HG03442 (cell line): ENCODE results near the gene CCDC188.
"Not testable (repeated sequence)": the region's sequence is repeated elsewhere in the genome, so short reads cannot be mapped to it uniquely, and the experiment has no call there.

Experiments used
- ATAC-seq: cut with Tn5 transposase; IDR thresholded peaks from one replicate; pipeline ENCODE4 v1.9.1; 2021; ENCODE audit warnings: mild to moderate bottlenecking, moderate library complexity; ENCODE audit not compliant: unreplicated experiment

CCDC188 gene

GRCh38 chr22:20171288-20172140, 20.7 kb upstream of the CCDC188 start:
- no peak for ATAC-seq

DNA sequence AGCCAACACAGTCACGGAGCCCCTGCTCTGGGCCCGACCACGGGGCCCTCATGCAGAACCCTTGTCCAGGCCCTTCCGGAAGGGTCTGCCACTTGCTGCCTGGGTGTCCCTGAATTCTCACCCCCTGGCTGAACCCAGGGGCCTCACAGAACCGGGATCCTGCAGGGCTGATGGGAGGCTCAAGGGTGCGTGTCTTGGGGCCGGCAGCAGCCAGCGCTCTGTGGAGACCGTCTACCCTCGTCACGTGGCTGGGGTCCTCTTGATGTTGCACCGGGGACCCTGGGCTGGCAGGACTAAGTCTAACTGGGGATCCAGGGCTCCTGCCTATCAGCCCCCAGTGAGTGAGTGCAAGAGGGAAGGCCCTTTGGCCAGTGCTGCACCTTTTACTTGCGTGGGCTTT, 19.3 kb upstream of the CCDC188 start:
- ATAC-seq: no peak

DNA sequence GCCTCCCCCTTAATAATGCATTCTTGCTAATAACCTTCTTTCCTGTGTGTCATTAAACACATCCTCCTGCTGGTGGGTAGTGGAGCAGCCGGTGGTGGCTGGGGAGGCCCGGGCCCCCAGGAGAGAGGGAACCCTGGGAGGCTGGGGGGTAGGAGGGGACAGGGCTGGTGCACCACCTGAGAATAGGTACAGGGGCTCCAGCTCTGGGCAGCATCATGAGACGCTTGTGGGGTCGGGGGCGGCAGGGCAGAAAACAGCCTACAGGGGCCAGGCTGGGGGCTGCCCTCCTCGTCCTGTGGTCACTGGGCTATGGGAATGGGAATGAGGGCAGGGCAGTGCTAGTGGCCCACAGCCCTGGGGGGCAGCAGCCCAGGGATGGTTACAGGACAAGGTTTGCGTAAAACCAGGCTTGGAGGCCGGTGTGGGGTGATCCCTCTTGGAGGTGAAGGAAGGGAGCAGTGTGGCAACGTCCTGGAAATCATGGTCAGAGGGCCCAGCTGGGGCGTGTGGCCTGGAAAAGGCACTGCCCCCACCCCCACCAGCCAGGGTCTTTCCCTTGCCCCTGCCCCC, 18.5 kb upstream of the CCDC188 start:
- ATAC-seq: no peak

DNA sequence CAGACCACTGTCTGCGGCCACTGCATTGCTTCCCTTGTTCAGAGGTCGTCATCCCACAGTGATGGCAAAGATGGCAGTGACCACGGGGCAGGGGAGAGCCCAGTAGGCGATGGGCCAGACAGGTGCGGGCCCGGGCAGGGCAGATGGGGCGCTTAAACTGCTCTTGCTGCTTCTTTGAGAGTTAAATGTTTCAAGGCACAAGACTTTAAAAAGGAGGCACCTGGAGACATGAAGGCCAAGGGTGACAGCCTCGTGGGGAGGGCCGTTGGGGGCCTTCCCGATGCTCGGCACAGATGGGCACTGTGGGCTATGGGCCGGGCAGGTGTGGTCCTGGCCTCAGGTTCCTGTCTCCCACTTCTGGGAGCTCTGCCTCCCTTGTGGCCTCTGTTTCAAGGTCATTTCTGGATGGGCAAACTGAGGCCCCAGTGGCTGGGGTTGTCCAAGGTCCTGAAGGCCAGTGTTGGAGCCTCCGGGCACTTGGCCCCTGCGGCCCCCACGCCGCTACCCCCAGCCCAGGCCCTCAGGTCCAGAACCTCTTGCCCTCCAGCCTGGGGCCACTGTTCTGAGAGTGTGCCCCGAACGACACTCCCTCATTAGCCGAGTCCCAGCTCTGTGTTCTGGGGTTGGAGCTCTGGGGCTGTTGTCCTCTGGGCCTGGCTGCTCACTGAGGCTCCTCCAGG, 16.9 kb upstream of the CCDC188 start:
- no peak for ATAC-seq

DNA sequence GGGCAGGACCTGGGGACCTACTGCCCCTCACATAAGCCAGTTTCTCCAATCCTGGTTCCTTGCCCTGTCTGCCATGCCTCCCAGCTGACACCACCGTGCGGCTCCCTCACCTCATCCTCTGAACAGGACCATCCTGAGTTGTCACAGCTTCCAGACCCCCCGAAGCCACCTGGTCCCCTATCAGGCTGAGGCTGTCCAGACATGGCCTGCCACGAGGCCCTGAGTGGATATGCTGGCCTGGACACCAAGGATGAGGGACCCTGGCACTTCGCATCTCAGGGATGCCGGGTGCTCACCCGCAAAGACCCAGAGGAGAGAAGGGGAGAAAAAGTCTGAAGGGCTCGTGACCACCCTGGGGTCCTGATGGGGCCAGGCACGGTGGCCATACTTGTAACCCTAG, 15.8 kb upstream of the CCDC188 start:
- ATAC-seq: no peak

GRCh38 chr22:20165913-20166312, 15.1 kb upstream of the CCDC188 start:
- ATAC-seq: no peak

DNA sequence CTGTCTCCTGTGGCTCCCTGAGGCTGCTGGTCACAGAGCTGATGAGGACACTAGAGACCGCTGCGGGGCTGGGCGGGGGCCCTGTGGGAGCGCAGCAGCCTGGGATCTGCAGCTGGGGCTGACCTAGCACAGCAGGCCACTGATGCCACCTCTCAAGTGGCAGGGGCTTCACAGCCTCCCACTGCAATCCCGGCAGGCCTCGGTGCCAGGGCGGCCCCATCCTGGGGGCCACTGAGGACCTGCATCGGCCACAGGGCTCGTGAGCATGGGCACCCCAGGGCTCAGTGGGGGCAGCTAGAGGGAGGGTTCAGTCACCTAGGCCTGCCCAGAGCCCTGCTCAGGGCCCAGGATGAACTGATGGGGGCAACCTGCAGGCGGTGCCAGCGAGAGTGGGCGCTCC, 14.6 kb upstream of the CCDC188 start:
- no peak for ATAC-seq

DNA sequence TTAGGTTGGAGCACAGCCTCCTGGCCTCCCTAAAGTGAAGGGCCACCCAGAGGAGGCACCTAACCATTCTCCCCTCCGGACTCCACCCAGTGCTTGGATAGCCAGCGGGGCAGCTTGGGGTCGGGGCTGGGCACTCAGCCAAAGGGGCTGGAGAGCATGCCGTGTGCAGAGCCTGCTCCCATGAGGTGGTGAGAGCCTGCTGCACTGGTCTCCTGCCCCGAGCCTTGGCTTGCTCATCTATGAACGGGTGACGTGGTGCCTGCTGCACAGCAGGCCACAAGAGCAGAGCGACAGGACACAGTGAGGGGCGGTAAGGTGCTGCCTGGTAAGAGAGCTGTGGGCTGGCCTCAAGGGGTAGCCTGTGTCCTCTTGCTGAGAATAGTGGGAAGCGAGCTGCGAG, 14.0 kb upstream of the CCDC188 start:
- no peak for ATAC-seq

GRCh38 chr22:20160041-20160440, 9.2 kb upstream of the CCDC188 start:
- no peak for ATAC-seq

DNA sequence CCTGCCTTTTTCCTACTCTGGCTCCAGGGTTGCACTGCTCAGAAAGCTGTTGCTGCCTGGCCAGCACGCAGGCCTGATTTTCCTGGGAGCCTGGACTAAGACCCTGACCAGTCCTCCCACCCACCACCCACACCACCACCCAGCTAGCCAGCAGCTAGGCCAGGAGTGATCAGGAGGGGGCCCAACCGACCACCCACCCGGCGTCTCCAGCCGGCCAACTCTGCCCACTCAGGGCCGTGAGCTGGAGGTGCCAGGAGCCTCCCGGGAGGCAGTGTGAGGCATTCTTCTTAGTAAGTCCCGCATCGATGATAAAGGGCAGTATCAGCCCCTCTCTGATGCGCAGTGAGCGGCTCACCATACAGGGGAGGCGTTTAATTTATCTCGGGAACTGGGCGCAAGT, 8.7 kb upstream of the CCDC188 start:
- ATAC-seq: not testable (repeated sequence)

- no peak for ATAC-seq
Observed at GRCh38 chr22:20159076-20159475, 8.2 kb upstream of the CCDC188 start.

DNA sequence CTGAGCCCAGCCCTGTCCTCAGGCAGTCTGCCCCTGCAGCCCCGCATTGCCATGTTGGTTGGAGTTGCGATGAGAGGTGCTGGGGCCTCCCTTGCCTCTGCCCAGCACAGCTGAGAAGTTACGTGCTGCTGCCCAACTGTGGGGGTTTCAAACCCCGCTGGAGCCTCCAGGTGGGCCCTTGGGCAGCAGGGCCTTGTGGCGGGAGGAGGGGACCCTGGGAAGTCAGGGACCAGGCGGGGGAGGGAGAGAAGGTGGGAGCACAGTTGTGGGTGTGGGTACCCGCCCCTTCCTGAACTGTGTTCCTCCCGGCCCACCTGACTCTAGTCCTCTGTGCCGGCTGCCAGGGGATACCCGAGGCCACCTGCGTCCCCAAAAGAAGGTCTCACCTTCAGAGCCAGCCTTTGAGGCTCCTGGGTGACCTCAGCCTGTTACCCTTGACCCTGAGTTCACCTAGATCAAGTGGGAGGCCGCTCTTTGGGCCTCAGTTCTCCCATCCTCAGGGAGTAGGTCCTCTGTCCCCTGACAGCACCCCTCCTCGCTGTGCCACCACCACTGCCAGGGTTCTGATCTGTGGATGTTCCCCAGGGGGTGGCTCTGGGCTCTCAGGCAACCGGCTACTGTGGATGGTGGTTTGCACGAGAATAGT, 7.7 kb upstream of the CCDC188 start:
- ATAC-seq: no peak

DNA sequence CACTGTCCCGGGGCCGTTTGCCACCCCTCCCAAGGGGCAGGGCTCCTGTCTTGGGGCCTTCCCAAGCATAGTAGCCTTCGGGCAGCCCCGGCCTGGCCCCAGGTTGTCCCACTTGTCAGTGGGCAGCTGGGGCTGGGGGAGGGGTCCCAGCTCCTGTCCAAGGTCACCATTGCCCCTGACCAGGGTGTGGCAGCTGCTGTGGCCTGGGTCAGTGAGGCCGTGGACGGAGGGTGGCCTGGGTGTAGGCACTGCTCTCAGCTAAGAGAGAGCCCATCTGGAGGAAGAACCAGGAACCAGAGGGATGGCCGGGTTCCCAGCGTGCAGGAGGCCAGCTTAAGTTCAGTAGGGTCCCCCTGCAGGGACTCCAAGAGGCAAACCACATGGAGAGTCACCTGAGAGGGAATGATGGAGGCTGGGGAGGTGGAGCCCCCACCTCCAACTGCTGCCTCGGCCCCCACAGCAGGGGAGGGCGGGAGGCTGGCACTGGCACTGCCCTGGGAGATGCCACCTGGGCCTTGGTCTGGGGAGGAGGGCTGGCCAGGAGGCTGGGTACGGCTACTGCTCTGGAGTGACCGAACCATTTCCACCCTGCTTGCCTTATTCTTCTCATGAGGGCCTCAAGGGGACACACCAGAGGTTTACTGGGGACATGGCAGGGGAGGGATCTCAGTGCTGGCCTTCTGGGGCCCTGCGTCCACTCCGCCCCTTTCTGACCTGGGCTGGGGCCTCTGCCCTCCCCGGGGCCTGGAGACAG, 6.8 kb upstream of the CCDC188 start:
- ATAC-seq: no peak

DNA sequence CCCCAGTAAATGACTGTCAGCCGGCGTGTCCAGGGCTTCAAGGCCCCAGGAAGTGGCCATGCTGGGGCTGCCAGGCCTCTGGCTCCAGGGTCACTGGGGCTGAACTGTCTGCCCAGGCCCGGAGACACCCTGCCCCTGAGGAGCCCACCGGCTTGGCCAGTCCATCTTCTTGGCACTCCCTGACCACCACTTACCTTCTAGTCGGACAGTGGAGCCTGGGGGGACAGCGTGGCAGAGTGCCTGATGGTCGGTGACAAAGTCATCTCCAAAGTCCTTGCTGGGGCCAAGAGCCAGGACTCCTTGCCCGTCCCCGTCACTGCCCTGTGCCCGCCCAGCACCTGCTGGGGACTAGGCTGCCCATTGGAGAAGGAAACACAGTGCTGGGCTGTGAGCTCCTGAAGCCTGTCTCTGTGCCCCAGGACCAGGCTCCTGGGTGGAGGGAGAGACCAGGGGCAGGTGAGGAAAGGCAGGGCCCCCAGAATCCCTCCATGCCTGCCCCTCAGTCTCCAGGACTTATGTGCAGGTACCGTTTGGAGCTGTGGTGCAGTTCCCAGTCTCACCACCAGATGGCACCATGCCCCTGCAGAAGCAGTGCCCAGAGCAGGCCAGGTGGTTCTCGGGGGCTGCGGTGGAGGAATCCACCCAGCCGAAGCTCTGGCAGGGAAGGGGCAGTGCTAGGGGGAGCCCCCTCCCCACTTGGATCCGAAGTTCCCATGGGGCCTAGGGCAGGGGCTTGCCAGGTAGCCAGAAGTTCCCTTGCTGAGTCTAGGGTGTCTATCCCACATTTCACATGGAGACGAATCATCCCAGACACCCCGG, 6.0 kb upstream of the CCDC188 start:
- no peak for ATAC-seq

GRCh38 chr22:20156042-20156389, 5.2 kb upstream of the CCDC188 start:
- no peak for ATAC-seq

DNA sequence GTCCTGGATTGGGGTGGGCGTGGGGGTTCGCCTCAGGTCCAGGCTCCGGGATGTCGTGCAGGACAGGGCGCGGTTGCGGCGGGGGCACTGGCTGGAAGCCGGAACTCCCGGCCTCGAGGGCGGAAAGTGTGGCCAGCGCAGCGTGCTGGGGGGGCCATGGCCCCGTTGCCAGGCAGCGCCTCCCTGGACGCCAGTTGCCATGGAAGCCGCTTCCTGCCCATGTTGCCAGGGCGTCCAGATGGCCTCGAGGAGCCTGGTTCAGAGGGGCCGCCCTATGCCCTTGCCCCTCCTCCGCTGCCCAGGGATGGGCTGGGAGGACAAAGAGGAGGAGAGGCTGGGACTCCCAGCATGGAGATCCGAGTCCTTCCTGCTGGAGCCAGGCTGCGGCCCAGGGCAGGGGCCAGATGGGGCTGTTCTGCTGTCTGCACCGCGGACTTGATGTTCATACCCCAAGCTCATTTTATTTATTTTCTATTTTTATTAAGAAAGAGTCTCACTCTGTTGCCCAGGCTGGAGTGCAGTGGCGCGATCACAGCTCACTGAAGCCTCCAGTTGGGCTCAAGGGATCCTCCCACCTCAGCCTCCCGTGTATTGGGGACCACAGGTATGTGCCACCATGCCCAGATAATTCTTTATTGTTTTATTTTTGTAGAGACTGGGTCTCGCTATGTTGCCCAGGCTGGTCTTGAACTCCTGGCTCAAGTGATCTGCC, 4.6 kb upstream of the CCDC188 start:
- no peak for ATAC-seq

- no peak for ATAC-seq
Observed at GRCh38 chr22:20154602-20155187, 3.8 kb upstream of the CCDC188 start.

- ATAC-seq: no peak
Observed at GRCh38 chr22:20153945-20154344, 3.1 kb upstream of the CCDC188 start.

DNA sequence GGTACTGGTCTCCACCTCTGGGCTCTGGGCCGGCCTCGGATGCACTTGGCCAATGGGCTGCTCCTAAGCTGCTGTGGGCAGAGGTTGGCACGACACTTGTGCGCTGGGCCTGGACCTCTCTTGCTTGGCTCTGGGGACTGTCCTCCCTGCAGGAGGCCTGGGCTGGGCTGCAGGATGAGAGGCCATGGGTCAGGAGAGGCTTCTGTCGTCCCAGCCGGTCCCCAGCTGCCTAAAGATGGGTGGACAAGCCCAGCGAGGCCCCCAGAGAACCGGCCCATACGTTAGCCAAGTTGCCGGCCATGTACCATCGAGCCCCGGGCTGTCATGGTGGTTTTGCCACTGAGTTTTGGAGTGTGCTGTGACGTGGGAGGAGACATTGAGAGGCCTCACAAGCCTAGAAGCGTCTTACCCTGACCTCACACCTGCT, 1.6 kb upstream of the CCDC188 start:
- ATAC-seq: no peak
